ENCODE results near the gene MFSD6.

The MFSD6 gene

DNA sequence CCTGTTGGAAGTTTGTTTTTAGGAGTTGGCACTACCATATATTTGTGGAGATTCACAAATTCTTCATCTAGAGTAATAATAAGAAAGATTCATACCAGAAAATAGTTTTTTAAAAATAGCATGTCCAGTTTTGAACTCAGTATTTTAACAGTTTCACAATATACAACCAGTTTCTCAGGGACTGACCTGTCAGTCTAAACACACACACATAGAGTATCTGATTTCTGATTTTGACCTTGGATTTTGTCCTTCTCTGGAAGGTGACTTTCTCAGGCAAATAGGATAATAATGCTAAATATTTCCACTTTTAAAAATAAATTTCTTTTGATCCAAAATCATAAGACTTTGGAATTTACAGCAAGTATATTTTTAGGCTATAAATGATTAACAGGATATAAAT, 32.0 kb downstream of the MFSD6 start:
- no peak for DNase-seq (ENCODE audit: low read depth in 2 of 2)

GRCh38 chr2:190441564-190441963, 33.4 kb downstream of the MFSD6 start:
- no peak for DNase-seq (ENCODE audit: low read depth in 2 of 2)

DNA sequence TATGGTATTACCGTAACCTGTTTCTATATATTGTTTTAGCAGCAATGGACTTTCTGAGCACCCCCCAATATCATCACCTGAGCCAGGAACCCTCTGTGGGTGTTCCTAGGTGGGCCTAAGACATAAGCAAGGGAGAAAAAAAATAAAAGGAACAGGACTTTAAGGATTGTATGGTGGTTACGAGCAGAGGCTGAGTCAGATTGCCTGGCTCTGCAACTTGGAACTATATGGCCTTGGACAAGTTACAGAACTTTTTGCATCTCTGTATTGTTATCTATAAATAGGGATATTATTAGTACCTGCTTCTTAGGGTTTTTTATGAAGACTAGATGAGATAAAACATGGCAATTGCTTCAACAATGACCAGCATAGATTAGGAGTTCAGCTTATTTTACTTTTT, 34.9 kb downstream of the MFSD6 start:
- no peak for DNase-seq (ENCODE audit: low read depth in 2 of 2)

- DNase-seq (ENCODE audit: low read depth in 2 of 2) = no peak
Observed at GRCh38 chr2:190443778-190444481, 35.8 kb downstream of the MFSD6 start.

DNA sequence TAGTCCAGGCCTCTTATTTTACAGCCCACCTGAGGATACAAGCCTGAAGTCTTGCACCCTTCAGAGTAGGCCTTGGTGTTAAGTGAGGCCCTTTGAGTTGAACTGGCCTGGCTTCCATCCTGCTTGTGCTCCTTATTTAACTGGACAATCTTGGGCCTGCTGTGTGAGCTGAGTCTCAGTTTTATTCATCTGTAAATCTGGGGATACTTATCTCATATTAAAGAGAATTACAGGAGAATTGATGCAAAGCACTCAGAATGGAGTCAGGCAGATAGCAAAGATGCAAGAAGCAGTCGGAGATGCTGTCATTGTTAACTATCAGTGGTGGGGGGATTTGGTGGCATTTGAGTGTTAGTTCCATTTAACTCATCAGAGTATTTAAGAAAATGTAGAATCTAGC, 36.8 kb downstream of the MFSD6 start:
- DNase-seq (ENCODE audit: low read depth in 2 of 2) = no peak

- DNase-seq (ENCODE audit: low read depth in 2 of 2) = no peak
Observed at GRCh38 chr2:190446193-190446592, 38.0 kb downstream of the MFSD6 start.

DNA sequence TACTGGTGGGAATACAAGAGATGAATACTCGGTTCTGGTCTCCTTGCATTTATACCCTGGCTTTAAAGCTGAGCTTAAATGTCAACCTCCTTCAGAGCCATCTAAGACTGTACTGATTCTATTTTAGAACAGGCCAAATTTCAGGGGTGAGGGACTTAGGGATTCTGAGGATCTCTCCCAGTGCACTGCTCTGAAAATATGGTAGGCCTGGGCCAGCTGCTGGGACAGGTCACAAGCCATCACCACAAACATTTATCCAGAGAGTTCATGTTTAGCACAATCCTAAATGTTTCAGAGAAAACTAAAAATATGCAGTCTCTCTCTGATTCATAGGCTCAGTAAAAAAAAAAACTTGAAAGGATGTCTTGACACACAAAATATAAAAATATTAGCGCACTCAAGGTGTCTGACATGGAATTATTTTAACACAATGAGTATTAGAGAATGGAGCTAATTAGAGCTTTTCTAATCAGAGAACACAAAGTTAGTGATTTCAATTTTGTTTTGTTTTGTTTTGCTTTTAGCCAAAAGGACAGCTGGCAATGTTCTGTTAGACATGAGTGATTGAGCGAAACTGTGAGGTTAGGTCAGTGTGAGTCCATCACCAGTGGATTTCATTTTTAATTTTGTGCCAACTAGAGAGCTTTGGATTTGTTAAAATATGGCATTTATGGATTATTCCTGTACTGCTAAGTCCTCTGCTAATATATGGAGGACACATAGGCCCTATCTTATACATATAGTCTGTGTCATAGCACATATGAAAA, 38.8 kb downstream of the MFSD6 start:
- DNase-seq (ENCODE audit: low read depth in 2 of 2) = no peak

GRCh38 chr2:190447766-190448165, 39.6 kb downstream of the MFSD6 start:
- no peak for DNase-seq (ENCODE audit: low read depth in 2 of 2)

- DNase-seq (ENCODE audit: low read depth in 2 of 2) = no peak
Observed at GRCh38 chr2:190449925-190450324, 41.8 kb downstream of the MFSD6 start.

DNA sequence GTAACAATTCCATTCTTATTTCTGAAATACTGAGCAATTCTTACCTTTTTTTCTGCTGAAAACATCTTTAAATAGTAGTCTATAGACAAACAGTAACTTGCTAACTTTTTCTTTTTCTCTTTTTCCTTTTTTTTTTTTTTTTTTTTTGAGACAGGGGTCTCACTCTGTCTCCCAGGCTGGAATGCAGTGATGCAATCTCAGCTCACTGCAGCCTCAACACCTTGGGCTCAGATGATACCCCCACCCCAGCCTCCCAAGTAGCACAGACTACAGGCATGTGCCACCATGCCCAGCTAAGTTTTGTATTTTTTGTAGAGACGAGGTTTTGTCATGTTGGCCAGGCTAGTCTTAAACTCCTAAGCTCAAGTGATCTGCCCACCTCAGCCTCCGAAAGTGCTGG, 42.2 kb downstream of the MFSD6 start:
- DNase-seq (ENCODE audit: low read depth in 2 of 2) = no peak

DNA sequence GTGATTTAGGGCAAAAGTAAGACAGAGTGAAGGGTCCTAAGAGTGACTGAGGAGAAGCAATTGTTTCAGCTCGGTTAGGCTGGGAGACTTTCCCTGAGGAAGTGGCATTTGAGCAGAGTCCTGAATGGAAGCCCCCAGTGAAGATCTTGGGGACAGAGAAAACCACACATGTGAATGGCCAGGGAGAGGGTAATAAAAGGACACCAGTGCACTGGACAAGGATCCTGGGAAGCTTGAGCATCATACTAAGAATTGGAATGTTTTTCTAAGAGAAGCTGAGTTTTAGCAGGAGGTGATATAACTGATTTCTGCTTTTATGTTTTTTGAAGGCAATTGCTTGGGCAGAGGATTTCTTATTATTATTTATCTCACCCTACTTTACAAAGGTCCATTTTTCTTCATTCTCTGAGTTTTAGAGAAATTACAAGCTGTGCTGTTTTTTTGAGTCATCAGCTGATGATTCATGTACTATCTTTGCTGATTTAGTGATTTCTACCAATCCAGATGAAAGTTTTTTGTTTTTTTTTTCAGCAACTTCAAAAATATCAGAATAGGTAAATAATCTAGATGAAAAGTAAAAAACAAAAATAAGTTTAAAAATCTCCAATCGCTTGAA, 43.5 kb downstream of the MFSD6 start:
- no peak for DNase-seq (ENCODE audit: low read depth in 2 of 2)

GRCh38 chr2:190452433-190452832, 44.3 kb downstream of the MFSD6 start:
- DNase-seq (ENCODE audit: low read depth in 2 of 2) = no peak

GRCh38 chr2:190454795-190455194, 46.6 kb downstream of the MFSD6 start:
- no peak for DNase-seq (ENCODE audit: low read depth in 2 of 2)

GRCh38 chr2:190455358-190456095, 47.4 kb downstream of the MFSD6 start:
- no peak for DNase-seq (ENCODE audit: low read depth in 2 of 2)

DNA sequence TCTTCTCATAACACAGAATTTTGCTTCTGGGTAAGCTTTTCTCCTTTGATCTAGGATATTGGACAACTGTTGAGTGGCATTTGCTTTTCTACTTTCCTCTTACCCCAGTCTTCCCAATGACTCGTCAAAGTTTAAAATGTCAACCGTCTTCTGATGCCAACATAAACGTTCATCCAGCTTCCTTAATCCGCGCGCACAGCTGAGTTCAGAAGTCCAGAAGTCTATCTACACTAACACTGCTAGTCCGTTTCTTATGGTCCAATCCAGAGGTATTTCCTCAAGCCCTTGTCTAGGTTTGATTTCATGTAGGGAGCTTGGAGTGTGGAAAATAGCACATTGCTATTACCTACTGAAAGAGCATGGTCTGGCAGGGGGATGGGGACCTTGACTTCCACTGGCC, 48.7 kb downstream of the MFSD6 start:
- DNase-seq (ENCODE audit: low read depth in 2 of 2) = no peak

GRCh38 chr2:190457256-190457655, 49.1 kb downstream of the MFSD6 start:
- no peak for DNase-seq (ENCODE audit: low read depth in 2 of 2)

- DNase-seq (ENCODE audit: low read depth in 2 of 2) = no peak
Observed at GRCh38 chr2:190458352-190459107, 50.4 kb downstream of the MFSD6 start.

GRCh38 chr2:190459881-190460280, 51.7 kb downstream of the MFSD6 start:
- DNase-seq (ENCODE audit: low read depth in 2 of 2) = no peak

DNA sequence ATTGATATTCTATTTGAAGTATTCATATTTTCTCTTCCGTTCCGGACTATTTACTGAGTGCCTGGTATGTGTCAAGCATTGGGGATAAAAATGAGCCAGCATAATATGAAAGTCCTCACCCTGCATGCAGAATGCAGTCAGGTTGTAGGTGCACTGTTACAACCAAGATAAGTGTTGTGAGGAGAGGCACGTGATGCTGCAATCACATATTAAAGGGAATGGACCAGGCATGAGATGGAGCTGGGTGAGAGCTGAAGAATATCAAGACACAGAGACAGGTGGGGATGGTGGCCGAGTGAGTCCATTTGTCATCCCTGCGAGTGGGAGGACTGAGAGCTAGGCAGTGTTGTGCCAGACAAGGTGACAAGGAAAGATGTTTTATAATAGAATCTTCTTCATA, 52.3 kb downstream of the MFSD6 start:
- DNase-seq (ENCODE audit: low read depth in 2 of 2) = no peak

- DNase-seq (ENCODE audit: low read depth in 2 of 2) = no peak
Observed at GRCh38 chr2:190462181-190462580, 54.0 kb downstream of the MFSD6 start.

DNA sequence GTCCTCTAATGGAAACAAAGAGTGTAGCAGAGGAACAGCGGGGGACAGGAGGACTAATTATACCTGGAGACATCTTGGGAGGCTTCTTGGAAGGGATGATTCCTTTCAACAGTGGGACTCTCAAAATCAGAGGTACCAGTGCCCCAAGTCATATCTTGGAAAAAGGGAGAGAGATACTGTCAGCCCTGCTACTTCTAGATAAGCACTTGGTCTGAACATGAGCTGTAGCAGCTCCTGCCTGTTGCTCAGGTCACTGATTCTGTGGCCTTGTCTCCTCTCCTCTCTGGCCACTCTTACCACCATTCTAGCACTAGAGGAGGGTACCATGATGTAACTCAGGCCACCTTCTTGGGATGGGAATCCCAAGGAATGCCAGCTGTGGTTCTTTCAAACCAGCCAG, 54.5 kb downstream of the MFSD6 start:
- DNase-seq (ENCODE audit: low read depth in 2 of 2) = no peak

- no peak for DNase-seq (ENCODE audit: low read depth in 2 of 2)
Observed at GRCh38 chr2:190465060-190465459, 56.9 kb downstream of the MFSD6 start.

All from stimulated activated CD8-positive, alpha-beta memory T cell treated with anti-CD3 and anti-CD28 coated beads, Interleukin-2, amount 100 ng/mL, for 48 hours (primary cell).